IPS DF 6.9 (cell line): Measurements from ENCODE around the gene CRAMP1.

Experiments used
- DNase-seq: peaks from one replicate; pipeline ENCODE4 v3.0.0-alpha.2; 2013; ENCODE audit warnings: low read depth, low spot score
- H3K27ac ChIP-seq: one replicate; pipeline ENCODE4 v1.5.1; 2013; ENCODE audit warnings: low read length, control low read depth
- H3K27me3 ChIP-seq: 2 replicates; pipeline ENCODE4 v1.6.1; 2013; ENCODE audit warnings: mild to moderate bottlenecking, low read length; ENCODE audit not compliant: control insufficient read depth, insufficient read depth
- H3K36me3 ChIP-seq: 2 replicates; pipeline ENCODE4 v1.6.1; 2013; ENCODE audit warnings: low read length; ENCODE audit not compliant: control insufficient read depth, insufficient read depth
- H3K4me1 ChIP-seq: 2 replicates; pipeline ENCODE4 v1.6.1; 2013; ENCODE audit warnings: low read length; ENCODE audit not compliant: control insufficient read depth, insufficient read depth
- H3K4me3 ChIP-seq: 2 replicates; pipeline ENCODE4 v1.5.1; 2013; ENCODE audit warnings: mild to moderate bottlenecking, low read length
- H3K9me3 ChIP-seq: 2 replicates; pipeline ENCODE4 v1.6.1; 2013; ENCODE audit warnings: low read length, inconsistent platforms; ENCODE audit not compliant: control insufficient read depth, insufficient read depth
- WGBS: extraction: QIAGEN DNeasy Blood & Tissue Kit; methylation state at CpG from one replicate; pipeline ENCODE4 v1.1.7; 2013; ENCODE audit warnings: mixed read lengths, missing lambda C conversion rate; ENCODE audit not compliant: insufficient read length, insufficient coverage; 5-methylcytosine and 5-hydroxymethylcytosine counted together

CRAMP1 gene

DNA sequence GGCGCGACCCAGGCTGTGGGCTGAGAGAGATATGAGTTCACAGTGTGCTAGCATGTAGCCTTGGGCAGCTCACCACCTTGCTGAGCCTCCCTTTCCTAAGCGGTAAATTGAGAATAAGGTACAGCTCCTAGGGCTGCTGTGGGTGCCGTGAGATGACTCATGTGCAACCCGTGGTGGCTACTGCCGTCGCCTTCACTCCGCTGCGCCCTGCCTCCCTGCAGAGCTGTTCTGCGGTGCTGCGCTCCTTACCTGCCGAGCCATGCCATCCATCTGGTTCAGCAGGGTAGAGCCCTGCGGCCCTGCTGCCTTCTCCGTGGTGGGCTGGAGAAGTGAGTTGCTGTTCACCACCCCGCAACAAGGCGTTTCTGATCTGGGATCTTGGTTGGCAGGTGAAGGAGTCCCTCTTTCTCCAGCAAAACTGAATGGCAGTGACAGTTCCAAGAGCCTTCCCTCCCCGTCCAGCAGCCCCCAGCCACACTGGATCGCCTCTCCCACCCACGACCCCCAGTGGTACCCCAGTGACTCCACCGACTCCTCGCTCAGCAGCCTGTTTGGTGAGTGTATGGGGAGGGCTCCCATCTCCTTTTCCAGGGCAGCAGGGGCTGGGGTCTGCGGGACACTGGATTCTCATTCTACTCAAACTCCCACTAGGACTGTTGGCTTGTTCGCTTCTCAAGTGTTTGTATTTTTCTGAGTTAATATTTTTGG is 56.6 kb downstream of the CRAMP1 start:
- Histone ChIP-seq H3K9me3 (no peaks in the 10 kb centered on the region), H3K4me3 (no peak overlapping the region), H3K4me1 (no peaks in the 10 kb centered on the region), H3K27ac (no peak overlapping the region), H3K27me3 (no peaks in the 10 kb centered on the region), H3K36me3 (peaks cover 58% of the 10 kb centered on the region)
- DNase-seq: no peak
- WGBS: no CpG with 5 or more reads among the region's 23 CpGs

DNA sequence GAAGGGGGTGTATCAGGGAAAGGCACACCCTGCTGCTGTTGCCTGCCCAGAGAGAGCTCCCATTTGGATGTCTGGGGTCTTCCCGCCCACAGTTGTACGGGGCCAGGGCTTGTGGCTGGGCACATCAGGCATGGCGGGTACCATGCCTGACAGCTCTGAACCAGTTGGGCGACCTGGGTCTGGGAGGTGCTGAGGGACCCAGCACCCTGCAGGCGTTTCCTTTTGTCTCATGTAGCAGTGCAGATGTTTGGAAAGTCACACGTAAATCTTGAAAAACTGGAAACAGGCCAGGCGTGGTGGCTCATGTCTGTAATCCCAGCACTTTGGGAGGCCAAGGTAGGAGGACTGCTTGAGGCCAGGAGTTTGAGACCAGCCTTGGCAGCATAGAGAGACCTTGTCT is 57.5 kb downstream of the CRAMP1 start:
- no peak overlapping the region for H3K27ac ChIP-seq
- no peaks in the 10 kb centered on the region for H3K27me3 ChIP-seq
- peaks cover 65% of the 10 kb centered on the region for H3K36me3 ChIP-seq
- no peak for DNase-seq
- no peaks in the 10 kb centered on the region for H3K4me1 ChIP-seq
- no peak overlapping the region for H3K4me3 ChIP-seq
- no CpG with 5 or more reads among the region's 7 CpGs for whole genome bisulfite sequencing
- no peaks in the 10 kb centered on the region for H3K9me3 ChIP-seq

DNA sequence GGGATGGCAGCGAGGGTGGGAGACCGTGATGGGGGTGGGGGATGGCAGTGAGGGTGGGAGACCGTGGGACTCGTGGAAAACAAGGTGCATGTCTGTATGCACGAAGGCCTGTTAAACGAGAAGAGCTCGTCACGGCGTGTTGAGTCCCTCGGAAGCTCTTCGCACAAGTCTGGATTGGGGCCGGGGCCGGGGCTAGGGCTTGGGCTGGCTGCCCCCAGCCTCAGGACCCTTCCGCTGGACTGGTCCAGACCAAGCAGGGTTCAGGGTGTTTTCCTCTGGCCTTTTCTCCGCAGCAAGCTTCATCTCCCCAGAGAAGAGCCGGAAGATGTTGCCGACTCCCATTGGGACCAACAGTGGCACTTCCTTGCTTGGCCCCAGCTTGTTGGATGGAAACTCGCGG is 58.2 kb downstream of the CRAMP1 start:
- H3K9me3 ChIP-seq: no peaks in the 10 kb centered on the region
- H3K4me3 ChIP-seq: no peak overlapping the region
- no CpG with 5 or more reads among the region's 19 CpGs for WGBS
- H3K36me3 ChIP-seq: peaks cover 63% of the 10 kb centered on the region
- H3K27me3 ChIP-seq: no peaks in the 10 kb centered on the region
- DNase-seq: no peak
- H3K4me1 ChIP-seq: no peaks in the 10 kb centered on the region
- H3K27ac ChIP-seq: no peak overlapping the region

DNA sequence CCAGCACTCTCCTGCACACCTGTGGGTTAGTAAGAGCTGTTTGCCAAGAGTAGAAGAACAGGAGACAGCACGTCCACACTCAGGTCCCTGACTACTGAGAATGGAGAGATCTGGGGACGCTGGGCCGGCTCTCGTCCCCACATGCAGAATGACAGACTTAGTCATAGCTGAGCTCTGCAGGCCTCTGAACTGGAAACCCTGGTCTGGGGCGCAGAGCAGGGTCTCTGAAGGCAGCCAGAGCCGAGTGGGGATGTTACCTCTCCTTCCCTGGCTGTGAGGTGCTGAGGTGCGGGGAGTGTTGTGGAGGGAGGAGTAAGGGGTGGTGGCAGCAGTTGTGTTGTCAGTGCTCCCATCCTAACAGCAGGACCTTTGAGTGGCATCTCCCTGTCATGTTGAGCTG is 58.7 kb downstream of the CRAMP1 start:
- Histone ChIP-seq H3K36me3 (peaks cover 65% of the 10 kb centered on the region), H3K27me3 (no peaks in the 10 kb centered on the region), H3K27ac (no peak overlapping the region), H3K4me1 (no peaks in the 10 kb centered on the region), H3K4me3 (no peak overlapping the region), H3K9me3 (no peaks in the 10 kb centered on the region)
- no peak for DNase-seq
- WGBS: no CpG with 5 or more reads among the region's 7 CpGs

DNA sequence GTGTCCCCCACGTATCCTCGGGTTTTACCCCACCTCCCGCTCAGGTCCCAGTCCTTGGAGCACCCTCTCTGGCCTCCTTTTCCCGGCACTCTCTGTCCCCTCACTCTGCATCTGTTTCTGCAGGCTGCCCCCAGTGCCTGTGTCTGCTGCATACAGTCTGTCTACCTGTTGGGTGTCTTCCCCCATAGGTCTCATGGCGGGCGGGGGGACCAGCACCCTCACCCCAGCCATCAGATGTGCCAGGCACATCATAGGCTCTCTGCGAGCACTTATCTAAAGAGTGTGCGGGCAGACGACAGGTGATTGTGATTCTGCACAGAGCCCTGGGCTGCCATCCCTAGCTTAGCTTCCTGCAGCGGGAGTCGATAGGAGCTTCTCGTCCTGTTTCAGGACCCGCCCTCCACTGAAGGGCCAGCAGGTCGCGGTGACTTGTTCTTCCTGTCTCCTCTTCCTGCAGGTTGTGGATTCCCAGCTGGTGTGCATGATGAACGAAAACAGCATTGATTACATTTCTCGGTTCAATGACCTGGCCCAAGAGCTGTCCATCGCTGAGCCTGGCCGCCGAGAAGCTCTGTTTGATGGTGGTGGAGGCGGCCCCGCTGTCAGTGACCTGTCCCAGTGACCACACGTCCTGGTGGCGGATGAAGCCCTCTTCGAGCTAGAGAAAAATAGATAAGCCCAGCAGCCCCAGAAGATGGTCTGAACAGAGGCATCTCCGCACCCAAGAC is 61.4 kb downstream of the CRAMP1 start:
- Histone ChIP-seq H3K36me3 (peaks cover 43% of the 10 kb centered on the region), H3K4me1 (no peaks in the 10 kb centered on the region), H3K4me3 (no peak overlapping the region), H3K27ac (no peak overlapping the region), H3K9me3 (no peaks in the 10 kb centered on the region), H3K27me3 (no peaks in the 10 kb centered on the region)
- DNase-seq: no peak
- no CpG with 5 or more reads among the region's 26 CpGs for WGBS

DNA sequence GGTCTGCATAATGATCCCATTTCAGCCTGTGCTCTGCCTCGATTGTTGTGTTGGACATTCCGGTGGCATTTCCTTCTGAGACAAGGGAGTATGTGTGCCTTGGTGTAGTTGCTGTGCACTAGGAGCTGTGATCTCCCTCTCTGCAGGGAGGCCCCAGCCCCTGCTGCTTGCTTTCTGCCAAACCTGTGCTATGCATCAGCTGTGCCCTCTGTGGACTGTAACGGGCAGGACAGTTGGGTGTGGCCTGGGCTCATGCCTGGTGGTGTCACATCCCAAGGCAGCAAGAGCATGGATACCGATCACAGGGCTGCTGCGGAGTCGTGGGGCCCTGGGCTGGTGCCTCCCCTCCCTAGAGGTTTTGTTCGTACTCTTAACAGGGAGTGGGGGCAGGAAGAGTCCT is 62.1 kb downstream of the CRAMP1 start:
- Histone ChIP-seq H3K4me1 (no peaks in the 10 kb centered on the region), H3K9me3 (no peaks in the 10 kb centered on the region), H3K36me3 (peaks cover 43% of the 10 kb centered on the region), H3K27me3 (no peaks in the 10 kb centered on the region), H3K4me3 (no peak overlapping the region), H3K27ac (no peak overlapping the region)
- DNase-seq: no peak
- no CpG with 5 or more reads among the region's 7 CpGs for WGBS

DNA sequence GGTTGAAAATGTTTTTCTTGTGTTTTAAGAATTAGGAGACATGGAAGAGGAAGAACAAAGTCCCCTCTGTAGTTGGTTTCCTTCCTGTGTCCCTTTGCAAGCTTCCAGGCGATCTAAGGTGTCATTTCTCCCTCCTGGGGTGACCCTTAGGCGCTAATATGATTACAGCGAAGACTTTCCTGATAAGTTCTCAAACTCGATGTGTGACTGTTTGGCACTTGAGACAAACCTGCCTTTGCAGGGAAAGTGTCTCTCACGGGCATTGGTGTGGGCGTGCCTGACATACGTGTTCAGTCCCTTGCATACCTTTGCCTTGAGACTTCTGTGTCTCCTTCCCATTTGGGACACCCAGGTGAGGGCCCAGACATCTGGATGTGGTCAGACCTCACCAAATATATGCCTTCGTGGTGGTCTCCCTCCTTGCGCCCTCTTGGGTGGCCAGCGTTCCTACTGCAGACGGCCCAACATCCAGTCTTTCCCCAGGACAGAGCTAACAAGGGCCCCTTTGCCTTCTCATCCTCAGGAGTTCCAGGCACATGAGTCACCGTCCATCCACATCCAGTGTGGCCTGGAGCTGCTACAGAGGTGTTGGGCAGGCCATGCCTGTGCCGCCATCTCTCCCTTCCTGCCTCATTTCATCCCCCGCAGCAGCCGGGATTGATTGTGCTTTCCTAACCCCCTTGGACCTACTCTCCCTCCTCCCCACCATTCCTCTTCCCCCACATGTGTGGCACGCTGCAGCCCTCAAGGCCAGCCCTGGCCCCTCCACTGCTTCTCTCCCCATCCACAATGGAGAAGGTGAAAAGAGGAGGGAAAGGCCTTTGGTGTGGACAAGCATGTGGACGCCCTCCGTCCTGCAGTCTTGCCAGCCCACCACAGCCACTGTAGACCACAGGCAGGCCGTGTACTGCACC is 62.8 kb downstream of the CRAMP1 start:
- H3K27ac ChIP-seq: no peak overlapping the region
- peaks cover 40% of the 10 kb centered on the region for H3K36me3 ChIP-seq
- no CpG with 5 or more reads among the region's 19 CpGs for WGBS
- H3K4me1 ChIP-seq: 0 out of 2 replicates have a peak, but pooled peaks cover under 1% of the 10 kb centered on the region
- no peak for DNase-seq
- no peaks in the 10 kb centered on the region for H3K9me3 ChIP-seq
- H3K27me3 ChIP-seq: no peaks in the 10 kb centered on the region
- H3K4me3 ChIP-seq: no peak overlapping the region

DNA sequence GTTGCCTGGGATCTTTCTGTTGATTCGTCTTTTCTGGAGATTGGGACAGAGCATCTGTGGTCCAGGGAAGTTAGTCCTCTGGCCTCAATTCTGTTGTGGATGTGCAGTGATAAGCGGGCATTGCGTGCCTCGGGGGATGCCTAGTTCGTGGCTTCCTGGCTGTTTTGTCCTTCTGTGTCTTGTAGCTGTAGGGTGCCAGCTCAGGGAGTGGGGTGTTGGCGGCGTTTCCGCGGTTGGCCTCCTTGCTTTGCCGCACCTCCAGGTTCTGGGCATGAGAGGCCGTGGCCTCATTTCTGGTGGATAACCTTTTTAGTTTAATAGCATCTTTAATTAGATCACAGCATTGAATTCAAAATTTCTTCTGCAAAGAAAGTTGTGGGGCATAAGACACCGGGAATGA is 64.5 kb downstream of the CRAMP1 start:
- no peaks in the 10 kb centered on the region for H3K9me3 ChIP-seq
- peaks cover 30% of the 10 kb centered on the region for H3K36me3 ChIP-seq
- H3K27ac ChIP-seq: no peak overlapping the region
- no peak for DNase-seq
- no peak overlapping the region for H3K4me3 ChIP-seq
- no CpG with 5 or more reads among the region's 12 CpGs for WGBS
- 0 out of 2 replicates have a peak, but pooled peaks cover 3% of the 10 kb centered on the region for H3K4me1 ChIP-seq
- H3K27me3 ChIP-seq: no peaks in the 10 kb centered on the region

DNA sequence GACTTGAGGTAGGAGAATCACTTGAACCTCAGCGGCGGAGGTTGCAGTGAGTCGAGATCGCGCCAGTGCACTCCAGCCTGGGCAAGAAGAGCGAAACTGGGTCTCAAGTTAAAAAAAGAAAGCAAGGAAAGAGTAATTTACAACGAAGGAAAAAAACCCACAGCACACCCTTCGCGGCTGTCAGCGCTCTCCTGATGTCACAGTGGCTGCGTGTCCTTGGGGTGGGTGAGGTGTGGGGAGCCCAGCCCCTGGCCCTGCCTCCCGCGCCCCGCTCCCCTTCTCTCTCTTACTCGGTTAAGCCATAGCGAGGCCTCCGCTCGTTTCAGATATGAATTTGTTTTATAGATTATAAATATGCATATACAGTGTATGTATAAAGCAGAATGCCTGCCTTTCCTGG is 65.2 kb downstream of the CRAMP1 start:
- H3K27ac ChIP-seq: no peak overlapping the region
- no peak for DNase-seq
- no CpG with 5 or more reads among the region's 18 CpGs for WGBS
- 0 out of 2 replicates have a peak, but pooled peaks cover 3% of the 10 kb centered on the region for H3K4me1 ChIP-seq
- no peaks in the 10 kb centered on the region for H3K27me3 ChIP-seq
- H3K36me3 ChIP-seq: peaks cover 27% of the 10 kb centered on the region
- H3K9me3 ChIP-seq: no peaks in the 10 kb centered on the region
- H3K4me3 ChIP-seq: no peak overlapping the region

DNA sequence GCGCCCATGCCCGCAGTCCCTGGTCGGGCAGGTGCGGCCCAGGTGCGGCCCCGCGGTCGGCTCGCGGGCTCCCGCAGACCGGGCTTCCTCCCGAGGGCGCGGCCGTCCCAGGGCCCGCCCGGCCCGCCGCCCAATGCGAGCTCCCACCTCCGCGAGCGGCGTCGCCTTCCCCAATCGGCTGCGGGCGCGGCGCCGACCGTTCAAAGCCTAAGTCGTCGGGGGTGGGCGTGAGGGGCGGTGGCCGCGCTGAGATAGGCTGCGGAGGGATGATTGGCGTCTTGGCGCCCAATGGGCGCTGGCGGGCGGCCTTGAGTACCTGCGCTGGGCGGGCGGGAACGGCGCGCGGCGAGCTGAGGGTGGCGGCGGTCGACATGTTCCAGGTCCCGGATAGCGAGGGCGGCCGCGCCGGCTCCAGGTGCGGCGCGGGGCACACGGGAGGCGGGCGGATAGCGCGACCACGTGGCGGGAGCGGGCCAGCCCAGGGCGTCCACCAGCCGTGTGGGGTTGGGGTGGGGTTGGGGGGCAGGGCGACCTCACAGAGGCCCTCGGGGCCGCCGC is 65.9 kb downstream of the CRAMP1 start, which contains the start of gene JPT2:
JPT2 (plus strand) TSS at position 338 of the 558 bp plus-strand sequence; CDS start at position 372, 34 bp downstream.
- peak; percentile 95 for DNase-seq
- H3K27ac ChIP-seq: no peak within 1 kb of the TSS
- no peaks in the 10 kb centered on the region for H3K27me3 ChIP-seq
- H3K4me3 ChIP-seq: peak within 1 kb of the TSS; percentile 85
- H3K36me3 ChIP-seq: peaks cover 23% of the 10 kb centered on the region
- 0 out of 2 replicates have a peak, but pooled peaks cover 3% of the 10 kb centered on the region for H3K4me1 ChIP-seq
- no CpG with 5 or more reads among the region's 79 CpGs for WGBS
- no peaks in the 10 kb centered on the region for H3K9me3 ChIP-seq
